GM10248 (cell line): ENCODE data around the gene NEK6.

ENCODE experiments used
- CTCF ChIA-PET: fragments of 300-600 bp; sonication (Branson Sonifier 250); formaldehyde crosslinking; extraction: SDS; loops from one replicate; lab custom pipeline; 2021; ENCODE audit warnings: antibody characterized with exemption; lab: Yijun Ruan, JAX
- POLR2A ChIA-PET: fragments of 350-650 bp; sonication (Branson Sonifier 250); formaldehyde crosslinking; extraction: SDS; loops from one replicate; lab custom pipeline; 2020; ENCODE audit warnings: antibody characterized with exemption; lab: Yijun Ruan, JAX
- DNase-seq: peaks from one replicate; pipeline ENCODE4 v3.0.0; 2012; ENCODE audit errors: extremely low spot score
- CTCF ChIP-seq: IDR thresholded peaks from 2 replicates; pipeline ENCODE4 v1.5.1; 2012; ENCODE audit warnings: mild to moderate bottlenecking, low read depth; ENCODE audit errors: extremely low read depth, missing control alignments, control extremely low read depth

Gene NEK6

DNA sequence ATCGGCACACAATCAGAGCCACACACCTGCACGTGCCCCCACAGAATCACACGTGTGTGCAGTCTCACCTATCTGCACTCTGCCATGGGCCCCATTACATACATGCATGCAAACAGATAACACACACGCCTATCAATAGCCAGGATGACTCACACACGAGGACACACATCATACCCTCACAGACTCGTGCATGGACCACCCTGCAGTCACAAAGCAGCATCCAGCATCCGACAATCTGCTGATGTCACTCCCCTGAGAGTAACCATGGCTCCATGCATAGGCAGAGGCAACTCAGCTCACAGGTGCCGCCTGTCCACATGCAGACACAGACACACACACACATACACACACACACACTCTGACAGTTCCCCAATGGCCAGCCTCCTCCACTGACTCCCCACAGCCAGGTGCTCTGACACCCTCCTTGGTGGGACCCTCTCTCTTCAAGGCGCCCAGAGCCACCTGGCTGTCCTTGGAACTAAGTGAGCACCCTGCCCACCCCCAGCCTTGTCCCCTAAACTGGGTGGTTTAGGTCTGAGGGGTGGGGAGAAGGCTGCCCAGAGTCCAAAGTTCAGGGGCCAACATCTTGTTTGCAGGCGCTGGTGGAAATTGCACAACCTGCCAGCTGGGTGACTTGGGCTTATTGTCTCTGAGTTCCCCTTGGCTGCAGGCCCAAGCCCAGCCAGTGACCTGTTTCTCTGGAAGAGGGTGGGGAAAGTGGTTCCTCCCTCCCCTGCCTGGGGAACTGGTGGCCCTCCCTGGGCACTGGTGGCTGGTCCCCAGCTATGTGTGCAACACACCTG, 34.6 kb upstream of the NEK6 start:
- ChIA-PET POLR2A (no interaction called here), CTCF (interaction anchor here (1.4 to 1.8 kb wide), 2 partner anchors 11 to 96 kb away, joined by 4 to 5 read pairs; no protein-coding TSS in a partner anchor)
- DNase-seq: no peak
- TF ChIP-seq CTCF: no peak

DNA sequence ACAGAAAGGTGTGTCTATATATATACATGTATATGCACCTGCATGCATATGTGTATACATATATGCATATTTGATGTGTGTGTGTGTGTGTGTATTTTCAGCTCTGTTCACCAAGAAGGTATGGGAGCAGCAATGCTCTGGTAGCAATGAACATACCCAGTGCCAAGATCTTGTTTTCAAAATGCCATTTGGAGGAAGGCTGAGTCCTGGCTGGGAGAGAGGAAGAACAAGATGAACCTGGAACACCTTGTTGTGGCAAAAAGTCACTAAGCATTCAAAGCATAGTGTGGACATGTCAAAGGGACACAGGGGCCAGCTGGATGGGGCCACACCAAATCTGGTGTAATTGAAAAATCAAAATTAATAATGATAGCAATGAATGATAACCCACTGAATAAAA, 31.8 kb upstream of the NEK6 start:
- ChIA-PET POLR2A (no interaction called here), CTCF (no interaction called here)
- DNase-seq: no peak
- no peak for TF ChIP-seq CTCF

- ChIA-PET POLR2A (no interaction called here), CTCF (interaction anchor here (1.1 kb wide), 1 partner anchor 10 kb away, joined by 3 read pairs; no protein-coding TSS in a partner anchor)
- DNase-seq: no peak
Measured at GRCh38 chr9:124228516-124228915, 29.2 kb upstream of the NEK6 start.

DNA sequence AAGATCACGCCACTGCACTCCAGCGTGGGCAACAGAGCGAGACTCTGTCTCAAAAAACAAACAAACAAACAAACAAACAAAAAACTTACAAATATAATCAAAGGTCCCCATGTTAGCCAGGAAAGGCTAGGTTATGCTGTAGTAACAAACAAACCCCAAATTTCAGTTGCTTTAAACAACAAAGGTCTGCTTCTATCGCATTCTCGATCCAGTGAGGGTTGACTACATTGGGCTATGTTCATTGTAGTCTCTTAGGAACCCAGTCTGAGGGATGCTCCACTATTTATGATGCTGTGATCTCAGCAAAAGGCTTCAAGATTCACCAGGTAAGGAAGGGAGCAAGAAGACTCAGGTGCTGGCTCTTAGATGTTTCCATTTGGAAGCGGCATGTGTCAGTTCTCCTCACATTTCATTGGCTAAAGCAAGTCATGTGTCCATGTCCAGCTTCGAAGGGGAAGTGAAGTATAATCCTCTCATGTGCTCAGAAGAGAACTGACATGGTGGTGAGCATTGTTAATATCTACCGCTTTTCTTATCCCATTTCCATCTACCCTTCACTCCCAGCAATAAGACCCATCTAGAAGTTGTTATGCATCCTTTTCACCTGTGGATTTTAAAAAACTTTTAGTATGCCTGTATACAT, 26.5 kb upstream of the NEK6 start:
- POLR2A ChIA-PET: no interaction called here
- no peak for TF ChIP-seq CTCF
- no peak for DNase-seq
- CTCF ChIA-PET: interaction anchor here (2.0 kb wide), 1 partner anchor 104 kb away, joined by 6 read pairs; no protein-coding TSS in a partner anchor

More at GRCh38 chr9:124228516-124228915, 29.2 kb upstream of the NEK6 start:
- no peak for TF ChIP-seq CTCF

DNA sequence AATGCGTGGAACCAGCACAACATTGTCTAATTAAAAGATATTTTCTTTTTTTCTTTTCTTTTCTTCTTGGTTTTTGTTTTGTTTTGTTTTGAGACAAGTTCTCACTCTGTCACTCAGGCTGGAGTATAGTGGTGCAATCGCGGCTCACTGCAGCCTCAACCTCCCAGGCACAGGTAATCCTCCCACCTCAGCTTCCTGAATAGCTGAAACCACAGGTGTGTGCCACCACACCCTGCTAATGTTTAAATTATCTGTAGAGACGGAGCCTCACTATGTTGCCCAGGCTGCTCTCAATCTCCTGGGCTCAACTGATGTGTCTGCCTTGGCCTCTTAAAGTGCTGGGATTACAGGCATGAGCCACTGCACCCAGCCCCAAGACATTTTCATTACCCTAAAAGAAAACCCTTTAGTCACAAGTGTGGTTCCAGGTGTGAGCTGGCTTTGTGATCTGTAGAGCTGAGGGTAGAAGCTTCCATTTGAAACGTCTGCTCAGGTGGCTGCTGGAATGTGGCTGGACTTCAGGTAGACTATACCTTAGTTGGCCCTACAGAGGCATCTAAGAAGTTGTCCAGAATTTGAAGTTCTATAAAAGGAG, 19.1 kb upstream of the NEK6 start:
- no peak for DNase-seq
- no peak for TF ChIP-seq CTCF
- POLR2A ChIA-PET: interaction anchor here (1.3 kb wide), 1 partner anchor 16 kb away, joined by 4 read pairs; no protein-coding TSS in a partner anchor
- CTCF ChIA-PET: interaction anchor here (1.4 kb wide), 1 partner anchor 21 kb away, joined by 4 read pairs; no protein-coding TSS in a partner anchor
